Fibroblast of lung (primary cell): Measurements from ENCODE around the gene KCNAB2. TPM values are rescaled to one million over a fixed set of nuclear protein-coding genes. Genes with fewer than 3 reads are reported as not detected.

Experiments
- DNase-seq, 2 donors: peaks; one replicate each; pipeline versions ENCODE4 v3.0.0 to v3.0.0-alpha.2; 2010; ENCODE audit warnings: low read depth in 2 of 2
- H2AFZ ChIP-seq: 2 replicates; pipeline ENCODE4 v1.5.1; 2012; ENCODE audit warnings: low read length, control low read depth, inconsistent platforms
- H3K27ac ChIP-seq: 2 replicates; pipeline ENCODE4 v1.5.1; 2011; ENCODE audit warnings: low read length, control low read depth; ENCODE audit not compliant: insufficient read depth
- H3K27me3 ChIP-seq: 2 replicates; pipeline ENCODE4 v1.5.1; 2011; ENCODE audit warnings: mild to moderate bottlenecking, low read length; ENCODE audit not compliant: control insufficient read depth, insufficient read depth
- H3K36me3 ChIP-seq: 2 replicates; pipeline ENCODE4 v1.5.1; 2011; ENCODE audit warnings: low read length; ENCODE audit not compliant: control insufficient read depth, insufficient read depth
- H3K4me1 ChIP-seq: 2 replicates; pipeline ENCODE4 v1.5.1; 2011; ENCODE audit warnings: low read length; ENCODE audit not compliant: control insufficient read depth, insufficient read depth; ENCODE audit errors: extremely low read depth
- H3K4me2 ChIP-seq: 2 replicates; pipeline ENCODE4 v1.5.1; 2011; ENCODE audit warnings: low read length, control low read depth; ENCODE audit not compliant: insufficient read depth; ENCODE audit errors: extremely low read depth
- H3K4me3 ChIP-seq, 4 experiments: fragments of 200-600 bp in 1 of 4; sonication (generic) in 1 of 4; replicated peaks in 1 of 4; 2 replicates each; pipeline ENCODE4 v1.5.1; 2011 to 2016; ENCODE audit warnings: low read length in 4 of 4, low read depth in 3 of 4, mild to moderate bottlenecking in 3 of 4, control low read depth in 2 of 4, inconsistent platforms in 1 of 4, mixed read lengths in 1 of 4; ENCODE audit not compliant: insufficient read depth in 1 of 4; ENCODE audit errors: control extremely low read depth in 1 of 4
- H3K79me2 ChIP-seq: 2 replicates; pipeline ENCODE4 v1.5.1; 2012; ENCODE audit warnings: mild to moderate bottlenecking, low read length, inconsistent platforms; ENCODE audit not compliant: control insufficient read depth, insufficient read depth
- H3K9ac ChIP-seq: 2 replicates; pipeline ENCODE4 v1.5.1; 2011; ENCODE audit warnings: mild to moderate bottlenecking, low read length, control low read depth; ENCODE audit not compliant: insufficient read depth
- H3K9me3 ChIP-seq: 2 replicates; pipeline ENCODE4 v1.5.1; 2012; ENCODE audit warnings: low read depth, low read length; ENCODE audit not compliant: control insufficient read depth, insufficient read depth
- H4K20me1 ChIP-seq: 2 replicates; pipeline ENCODE4 v1.5.1; 2011; ENCODE audit warnings: low read length; ENCODE audit not compliant: control insufficient read depth, insufficient read depth; ENCODE audit errors: extremely low read depth
- CTCF ChIP-seq, 2 donors: IDR thresholded peaks in 1 of 2; conservative IDR thresholded peaks in 1 of 2; 1 replicate in 1 of 2; 2 replicates in 1 of 2; pipeline ENCODE4 v1.5.1; 2011 to 2012; ENCODE audit warnings: low read length in 2 of 2, control low read depth in 1 of 2, inconsistent platforms in 1 of 2, low read depth in 1 of 2, mild to moderate bottlenecking in 1 of 2
- EZH2 ChIP-seq: IDR thresholded peaks from 2 replicates; pipeline ENCODE4 v1.5.1; 2012; ENCODE audit warnings: low read length, control low read depth, mild to moderate bottlenecking; ENCODE audit errors: missing control alignments
- polyA plus RNA-seq, 2 donors: library from polyadenylated mRNA; depleted of rRNA in 1 of 2; stranded (reverse) in 1 of 2; unstranded in 1 of 2; fragments of >200 nt; gene quantifications; 2 replicates each; pipeline ENCODE4 v1.2.1, GENCODE V29; 2011 to 2012; ENCODE audit warnings: missing spikeins in 1 of 2
- total RNA-seq: library from RNA; depleted of rRNA; stranded (reverse); fragments of >200 nt; gene quantifications from 2 replicates; pipeline ENCODE4 v1.2.1, GENCODE V29; 2014

KCNAB2 gene
- total and polyA plus RNA-seq, 2 donors (not counting 1 experiment from before 2014, with no cell fraction given) = 2.2 to 2.5 TPM

DNA sequence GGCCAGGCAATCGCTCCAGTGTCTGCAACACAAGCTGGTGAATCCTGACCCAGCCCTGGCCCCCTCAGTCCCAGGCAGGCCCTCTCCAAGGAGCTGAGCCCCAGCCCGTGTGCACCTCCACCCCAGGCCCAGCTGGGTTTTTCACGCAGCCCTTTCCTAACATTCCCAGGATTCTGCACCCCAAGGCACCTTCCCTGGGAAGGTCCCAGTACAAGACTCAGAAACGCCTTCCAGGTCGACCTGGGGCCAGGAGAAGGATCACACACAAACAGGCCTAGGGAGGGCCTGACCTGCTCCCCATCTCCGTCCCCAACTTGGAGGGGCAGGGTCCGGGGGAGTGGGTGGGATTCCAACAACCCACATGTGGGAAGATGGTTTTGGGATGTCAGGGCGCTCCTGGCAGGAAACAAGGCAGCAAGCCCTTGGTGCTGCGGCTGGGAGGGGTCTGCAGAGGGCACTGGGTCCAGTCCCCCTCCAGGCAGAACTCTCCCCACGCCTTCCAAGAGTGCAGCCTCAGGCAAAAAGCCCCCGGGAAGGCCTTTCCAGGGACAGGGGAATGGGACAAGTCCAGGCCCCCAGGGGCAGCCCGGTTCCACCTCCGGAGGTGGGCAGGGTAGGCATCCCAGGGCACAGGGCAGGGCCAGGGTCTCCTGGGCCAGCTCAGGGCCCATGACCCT, 58.3 kb downstream of the KCNAB2 start:
- Histone ChIP-seq H4K20me1 (no peaks in the 10 kb centered on the region), H3K4me1 (no peaks in the 10 kb centered on the region), H3K4me2 (no peak overlapping the region), H3K27ac (no peak overlapping the region), H3K9me3 (no peaks in the 10 kb centered on the region), H2AFZ (no peak overlapping the region), H3K27me3 (no peaks in the 10 kb centered on the region), H3K9ac (no peak overlapping the region), H3K4me3 (no peak overlapping the region), H3K79me2 (no peaks in the 10 kb centered on the region), H3K36me3 (no peaks in the 10 kb centered on the region)
- DNase-seq = no peak
- TF ChIP-seq CTCF (conservative IDR thresholded peaks at IDR 0.05 in 1 of 2, IDR thresholded peaks at IDR 0.05 in 1 of 2; ENCODE audit: low read depth in 1 of 2, low read length in 2 of 2) = no peak
- TF ChIP-seq EZH2 = no peak

- Histone ChIP-seq H4K20me1 (no peaks in the 10 kb centered on the region), H3K4me2 (no peak overlapping the region), H3K9me3 (no peaks in the 10 kb centered on the region), H3K27me3 (no peaks in the 10 kb centered on the region), H2AFZ (no peak overlapping the region), H3K27ac (no peak overlapping the region), H3K4me3 (no peak overlapping the region), H3K79me2 (no peaks in the 10 kb centered on the region), H3K36me3 (no peaks in the 10 kb centered on the region), H3K4me1 (no peaks in the 10 kb centered on the region), H3K9ac (no peak overlapping the region)
- no peak for DNase-seq
- TF ChIP-seq CTCF (conservative IDR thresholded peaks at IDR 0.05 in 1 of 2, IDR thresholded peaks at IDR 0.05 in 1 of 2; ENCODE audit: low read depth in 1 of 2, low read length in 2 of 2) (no peak), EZH2 (no peak)
These were observed 58.9 kb downstream of the KCNAB2 start for GRCh38 chr1:6104631-6105030.

DNA sequence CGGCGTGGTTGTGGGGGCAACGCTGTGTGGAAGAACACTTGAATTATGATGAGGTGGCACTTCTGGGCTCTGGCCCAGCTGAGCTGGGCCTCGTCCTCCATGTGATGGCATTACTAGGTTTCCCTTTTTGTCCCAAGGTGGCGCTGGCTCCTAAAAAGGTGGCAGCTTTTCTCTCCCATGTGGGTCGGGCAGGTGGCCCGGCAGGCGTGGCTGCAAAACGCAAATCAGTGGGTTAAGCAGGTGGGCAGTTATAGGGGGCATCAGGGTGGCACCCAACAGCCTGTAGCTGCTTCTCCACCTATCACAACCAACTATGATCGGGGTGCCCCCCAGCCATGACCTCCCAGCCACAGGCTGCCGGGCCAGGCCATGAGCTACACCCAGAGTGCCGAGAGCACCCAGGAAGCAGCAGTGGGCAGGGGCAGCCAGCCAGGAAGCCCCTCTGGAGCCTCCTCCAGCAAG, 59.6 kb downstream of the KCNAB2 start:
- TF ChIP-seq CTCF (conservative IDR thresholded peaks at IDR 0.05 in 1 of 2, IDR thresholded peaks at IDR 0.05 in 1 of 2; ENCODE audit: low read depth in 1 of 2, low read length in 2 of 2) (no peak), EZH2 (no peak)
- H3K4me2 ChIP-seq = no peak overlapping the region
- no peaks in the 10 kb centered on the region for H3K27me3 ChIP-seq
- no peaks in the 10 kb centered on the region for H3K9me3 ChIP-seq
- no peak overlapping the region for H3K4me3 ChIP-seq
- DNase-seq = no peak
- no peaks in the 10 kb centered on the region for H3K79me2 ChIP-seq
- no peaks in the 10 kb centered on the region for H3K4me1 ChIP-seq
- H3K27ac ChIP-seq = no peak overlapping the region
- H4K20me1 ChIP-seq = no peaks in the 10 kb centered on the region
- no peak overlapping the region for H3K9ac ChIP-seq
- H3K36me3 ChIP-seq = no peaks in the 10 kb centered on the region
- H2AFZ ChIP-seq = no peak overlapping the region
